ENCODE measurements around the gene CD80. TPM values are rescaled to one million over a fixed set of nuclear protein-coding genes. Genes with fewer than 3 reads are reported as not detected.
"Not testable (repeated sequence)": the region's sequence is repeated elsewhere in the genome, so short reads cannot be mapped to it uniquely, and the experiment has no call there.

Gene CD80
- total and polyA plus RNA-seq, 7 donors = 0.06 to 0.22 (median 0.07) TPM; not detected in 4

DNA sequence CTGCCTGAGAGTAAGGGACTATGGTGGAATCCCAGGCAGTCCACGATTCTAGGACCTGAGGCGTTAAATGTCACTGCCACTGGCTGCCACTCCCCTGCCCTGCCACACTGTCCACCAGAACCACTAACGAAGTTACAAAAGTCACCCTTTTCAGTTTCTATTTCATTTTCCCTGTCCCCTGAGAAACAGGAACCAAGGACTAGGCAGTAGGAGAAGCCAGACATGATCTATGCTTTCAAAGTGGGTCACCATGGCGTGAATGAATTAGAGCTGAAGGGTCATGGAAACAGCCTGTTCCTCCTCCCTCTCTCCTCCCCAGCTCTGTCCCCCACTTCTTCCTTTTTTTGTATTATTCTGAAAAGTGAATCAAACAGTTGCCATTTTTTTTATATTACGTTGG lies 10.8 kb upstream of the CD80 start:
- DNase-seq (no peak), ATAC-seq (peak in 1 of 4 donors; percentile 8)
- H3K27me3 ChIP-seq (ENCODE audit: insufficient read depth in 3 of 3, low read length in 2 of 3) = no peaks in the 10 kb centered on the region
- WGBS, 3 donors = 79 to 87% (median 80%) methylated on average over 5 of the region's 5 CpGs
- no peak overlapping the region for H3K4me3 ChIP-seq
- TF ChIP-seq, protein P1, sequence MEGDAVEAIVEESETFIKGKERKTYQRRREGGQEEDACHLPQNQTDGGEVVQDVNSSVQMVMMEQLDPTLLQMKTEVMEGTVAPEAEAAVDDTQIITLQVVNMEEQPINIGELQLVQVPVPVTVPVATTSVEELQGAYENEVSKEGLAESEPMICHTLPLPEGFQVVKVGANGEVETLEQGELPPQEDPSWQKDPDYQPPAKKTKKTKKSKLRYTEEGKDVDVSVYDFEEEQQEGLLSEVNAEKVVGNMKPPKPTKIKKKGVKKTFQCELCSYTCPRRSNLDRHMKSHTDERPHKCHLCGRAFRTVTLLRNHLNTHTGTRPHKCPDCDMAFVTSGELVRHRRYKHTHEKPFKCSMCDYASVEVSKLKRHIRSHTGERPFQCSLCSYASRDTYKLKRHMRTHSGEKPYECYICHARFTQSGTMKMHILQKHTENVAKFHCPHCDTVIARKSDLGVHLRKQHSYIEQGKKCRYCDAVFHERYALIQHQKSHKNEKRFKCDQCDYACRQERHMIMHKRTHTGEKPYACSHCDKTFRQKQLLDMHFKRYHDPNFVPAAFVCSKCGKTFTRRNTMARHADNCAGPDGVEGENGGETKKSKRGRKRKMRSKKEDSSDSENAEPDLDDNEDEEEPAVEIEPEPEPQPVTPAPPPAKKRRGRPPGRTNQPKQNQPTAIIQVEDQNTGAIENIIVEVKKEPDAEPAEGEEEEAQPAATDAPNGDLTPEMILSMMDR (IDR thresholded peaks at IDR 0.05) = no peak
- no peaks in the 10 kb centered on the region for H3K9me3 ChIP-seq
- no peak overlapping the region for H3K27ac ChIP-seq
- H3K36me3 ChIP-seq (ENCODE audit: insufficient read depth in 1 of 2, low read depth in 1 of 2) = no peaks in the 10 kb centered on the region
- no peaks in the 10 kb centered on the region for H3K4me1 ChIP-seq
- intact Hi-C loops (cut with DNase I) = no loop called here

DNA sequence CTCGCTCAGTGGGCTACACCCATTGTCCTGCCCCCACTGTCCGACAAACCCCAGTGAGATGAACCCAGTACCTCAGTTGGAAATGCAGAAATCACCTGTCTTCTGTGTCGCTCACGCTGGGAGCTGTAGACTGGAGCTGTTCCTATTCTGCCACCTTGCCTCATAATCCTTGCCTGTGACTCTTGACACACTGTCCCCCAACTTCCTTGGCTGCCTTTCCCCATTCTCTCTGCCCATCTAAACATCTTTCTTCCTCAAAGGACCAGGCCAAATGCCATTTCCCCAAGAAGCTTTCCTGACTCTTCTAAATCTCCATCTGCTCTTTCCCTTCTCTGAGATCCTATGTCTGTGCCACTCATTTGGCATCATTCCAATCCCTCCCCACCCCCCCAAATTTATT lies 9.7 kb upstream of the CD80 start:
- intact Hi-C loops (cut with DNase I) = no loop called here
- Histone ChIP-seq H3K4me1 (no peaks in the 10 kb centered on the region), H3K27ac (no peak overlapping the region), H3K27me3 (ENCODE audit: insufficient read depth in 3 of 3, low read length in 2 of 3) (no peaks in the 10 kb centered on the region), H3K36me3 (ENCODE audit: insufficient read depth in 1 of 2, low read depth in 1 of 2) (no peaks in the 10 kb centered on the region), H3K9me3 (no peaks in the 10 kb centered on the region), H3K4me3 (no peak overlapping the region)
- TF ChIP-seq, protein P1 (IDR thresholded peaks at IDR 0.05) = no peak
- DNase-seq (no peak), ATAC-seq (no peak)
- 85 to 94% (median 87%) methylated on average over 4 of the region's 4 CpGs for WGBS, 3 donors

DNA sequence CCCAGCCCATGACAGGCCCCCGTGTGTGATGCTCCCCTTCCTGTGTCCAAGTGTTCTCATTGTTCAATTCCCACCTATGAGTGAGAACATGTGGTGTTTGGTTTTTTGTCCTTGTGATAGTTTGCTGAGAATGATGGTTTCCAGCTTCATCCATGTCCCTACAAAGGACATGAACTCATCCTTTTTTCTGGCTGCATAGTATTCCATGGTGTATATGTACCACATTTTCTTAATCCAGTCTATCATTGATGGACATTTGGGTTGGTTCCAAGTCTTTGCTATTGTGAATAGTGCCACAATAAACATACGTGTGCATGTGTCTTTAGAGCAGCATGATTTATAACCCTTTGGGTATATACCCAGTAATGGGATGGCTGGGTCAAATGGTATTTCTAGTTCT lies 3.9 kb upstream of the CD80 start:
- H3K4me1 ChIP-seq; intact Hi-C loops (cut with DNase I); H3K27me3 ChIP-seq (ENCODE audit: insufficient read depth in 3 of 3, low read length in 2 of 3); H3K36me3 ChIP-seq (ENCODE audit: insufficient read depth in 1 of 2, low read depth in 1 of 2); H3K4me3 ChIP-seq; H3K27ac ChIP-seq; DNase-seq; H3K9me3 ChIP-seq; ATAC-seq: not testable (repeated sequence)
- WGBS, 3 donors = 88 to 94% (median 91%) methylated on average over 2 of the region's 2 CpGs

DNA sequence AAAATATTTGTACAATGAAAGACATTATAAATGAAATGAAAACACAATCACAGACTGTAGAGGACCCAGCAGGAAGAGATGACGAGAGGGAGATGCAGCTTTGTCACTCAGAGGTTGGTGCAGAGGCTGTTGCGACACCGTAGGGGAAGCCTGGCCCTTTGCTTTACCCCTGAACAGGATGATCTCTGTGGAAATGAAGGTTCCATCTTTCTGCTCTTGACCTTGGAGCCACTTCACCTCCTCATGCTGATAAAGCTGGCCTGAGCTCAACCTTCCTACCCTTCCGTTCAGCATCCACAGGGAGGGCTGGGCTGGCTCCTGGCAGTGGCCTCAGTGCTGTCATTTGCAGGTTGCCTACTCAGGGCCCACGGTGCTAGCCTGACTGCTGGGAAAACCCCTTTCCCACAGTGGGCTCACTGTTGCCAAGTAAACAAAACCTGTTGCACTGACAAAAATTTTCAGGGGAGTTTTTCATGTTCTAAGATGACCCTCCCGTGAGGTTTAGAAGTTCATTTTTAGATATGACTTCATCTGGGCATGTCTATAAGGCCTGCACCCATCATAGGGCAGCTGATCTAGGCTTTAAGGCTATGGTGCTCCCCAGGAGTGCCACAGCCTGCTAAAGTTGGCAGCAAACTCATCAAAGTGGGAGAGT lies 3.0 kb upstream of the CD80 start:
- 46 to 60% (median 49%) methylated on average over 6 of the region's 6 CpGs for WGBS, 3 donors
- DNase-seq = no peak
- ATAC-seq = peak in 2 of 4 donors; percentile 24 to 85
- Histone ChIP-seq H3K4me3 (no peak overlapping the region), H3K27me3 (ENCODE audit: insufficient read depth in 3 of 3, low read length in 2 of 3) (no peaks in the 10 kb centered on the region), H3K27ac (no peak overlapping the region), H3K4me1 (no peaks in the 10 kb centered on the region), H3K36me3 (ENCODE audit: insufficient read depth in 1 of 2, low read depth in 1 of 2) (no peaks in the 10 kb centered on the region), H3K9me3 (no peaks in the 10 kb centered on the region)
- intact Hi-C loops (cut with DNase I) = no loop called here
- TF ChIP-seq, protein P1 (IDR thresholded peaks at IDR 0.05) = no peak

DNA sequence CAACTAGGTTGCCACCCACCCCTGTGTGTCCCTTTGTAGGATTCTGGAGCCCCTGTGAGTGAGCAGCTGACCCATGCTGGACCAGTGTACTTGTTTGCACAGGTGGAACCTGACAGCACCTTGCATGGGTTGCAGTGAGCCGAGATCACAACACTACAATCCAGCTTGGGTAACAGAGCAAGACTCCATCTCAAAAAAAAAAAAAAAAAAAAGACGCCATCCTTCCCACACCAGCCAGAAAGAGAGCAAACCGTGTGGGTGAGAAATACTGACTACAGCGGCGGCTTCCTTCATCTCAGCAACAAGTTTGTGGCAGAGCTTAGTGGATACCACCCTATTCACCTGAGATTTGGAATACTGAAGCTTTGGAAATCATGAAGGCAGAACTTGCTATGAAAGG lies 746 bp upstream of the CD80 start:
- WGBS, 3 donors = 86 to 93% (median 90%) methylated on average over 5 of the region's 5 CpGs
- no peak overlapping the region for H3K4me3 ChIP-seq
- no peaks in the 10 kb centered on the region for H3K36me3 ChIP-seq (ENCODE audit: insufficient read depth in 1 of 2, low read depth in 1 of 2)
- no peaks in the 10 kb centered on the region for H3K4me1 ChIP-seq
- no peaks in the 10 kb centered on the region for H3K27me3 ChIP-seq (ENCODE audit: insufficient read depth in 3 of 3, low read length in 2 of 3)
- ATAC-seq = peak in 1 of 4 donors; percentile 37
- TF ChIP-seq, protein P1 (IDR thresholded peaks at IDR 0.05) = no peak
- no peaks in the 10 kb centered on the region for H3K9me3 ChIP-seq
- intact Hi-C loops (cut with DNase I) = no loop called here
- no peak for DNase-seq
- no peak overlapping the region for H3K27ac ChIP-seq
